ENCODE measurements around the gene GPRASP2.

Gene GPRASP2

DNA sequence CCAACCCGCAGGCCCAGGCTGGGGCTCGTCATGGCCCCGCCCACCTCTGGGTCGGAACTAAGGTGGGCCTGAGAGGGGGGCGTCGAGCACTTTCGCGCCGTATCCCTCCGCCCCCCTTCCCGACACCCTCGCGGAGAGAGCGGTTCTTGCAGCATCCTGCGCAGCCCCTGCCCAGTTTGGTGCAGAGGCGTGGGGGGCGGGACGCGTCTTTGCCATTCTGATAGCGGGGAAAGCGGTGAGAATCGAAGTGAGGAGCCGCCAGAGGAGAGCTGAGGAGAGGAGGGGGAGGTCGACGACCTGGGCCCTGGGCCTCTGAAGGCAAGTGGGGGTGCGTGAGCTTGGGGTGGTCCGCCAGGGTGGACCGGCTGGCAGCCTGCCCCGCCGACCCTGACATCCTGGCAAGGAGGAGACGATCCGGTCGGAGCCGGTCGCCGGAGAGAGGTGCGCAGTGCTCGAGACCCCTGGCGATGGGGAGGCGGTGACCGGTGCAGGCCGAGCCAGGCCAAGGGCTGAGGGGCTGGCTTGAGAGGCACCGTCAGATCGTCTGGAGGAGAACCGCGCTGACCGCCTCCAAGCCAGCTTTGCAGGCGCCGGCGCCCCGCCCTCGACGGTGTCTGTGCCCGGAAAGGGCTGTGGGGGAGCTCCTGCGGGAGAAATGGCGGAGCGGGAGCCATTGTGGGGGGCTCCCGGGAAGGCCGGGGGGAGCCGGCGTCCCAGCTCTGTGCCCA, 33.8 kb downstream of the GPRASP2 start:
- no peak for DNase-seq

DNA sequence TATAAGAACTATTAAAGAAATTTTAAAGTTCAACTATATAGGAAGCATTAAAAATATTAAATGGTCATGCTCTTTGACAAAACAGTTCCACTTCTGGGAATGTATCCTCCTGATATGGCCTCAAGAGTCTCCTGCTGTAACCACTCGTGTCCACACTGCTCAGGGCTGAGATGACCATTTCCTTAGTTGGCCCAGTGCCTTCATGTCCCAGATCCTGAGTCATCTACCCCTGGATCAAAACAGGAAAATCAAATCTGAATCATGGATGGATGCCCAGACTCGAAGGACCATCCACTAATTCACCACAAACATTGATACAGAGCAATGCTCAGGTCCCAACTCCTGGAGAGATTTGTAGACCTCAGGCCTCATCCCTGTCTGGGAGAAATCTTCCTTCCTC, 53.0 kb downstream of the GPRASP2 start:
- DNase-seq = no peak

DNA sequence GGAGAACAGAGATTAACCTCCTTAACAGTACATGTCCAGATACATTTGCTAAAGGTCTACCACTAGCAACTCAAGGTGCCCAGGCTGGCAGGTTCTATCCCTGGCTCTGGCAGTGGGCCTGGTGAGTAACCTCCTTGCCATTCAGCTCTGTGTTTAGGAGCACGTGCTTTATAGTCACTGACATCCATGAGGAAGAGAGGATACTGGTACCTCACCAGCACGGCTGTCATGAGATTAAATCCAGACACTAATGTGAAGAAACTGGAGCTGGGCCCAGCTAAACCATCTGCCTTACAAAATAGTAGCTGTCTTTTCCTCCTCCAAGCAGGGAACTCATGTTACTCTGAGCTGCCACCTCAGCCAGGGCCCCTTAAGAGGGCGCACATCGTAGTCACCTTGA, 53.6 kb downstream of the GPRASP2 start:
- DNase-seq = no peak

DNA sequence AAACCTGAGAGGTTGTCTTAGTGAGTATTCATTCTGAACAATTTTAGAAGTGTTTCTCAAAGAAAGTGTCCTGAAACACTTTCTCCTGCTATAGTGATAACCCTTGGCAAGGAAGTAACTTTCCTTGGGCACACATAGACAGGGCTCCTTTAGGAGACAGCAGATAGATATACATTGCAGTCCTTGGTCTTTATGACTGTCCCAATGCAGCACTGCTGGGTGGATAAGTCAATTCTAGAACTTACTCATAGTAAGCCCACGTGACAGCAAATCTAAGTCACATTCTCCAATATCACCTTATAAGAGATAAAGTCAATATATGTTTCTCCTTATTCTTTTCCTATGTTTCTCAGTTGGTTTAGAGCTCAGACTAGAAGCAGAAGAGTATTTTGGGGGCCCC, 55.0 kb downstream of the GPRASP2 start:
- no peak for DNase-seq
